HG03520 (cell line): ENCODE results near the gene MEF2C.
"Not testable (repeated sequence)": the region's sequence is repeated elsewhere in the genome, so short reads cannot be mapped to it uniquely, and the experiment has no call there.

ENCODE experiments used
- ATAC-seq: cut with Tn5 transposase; IDR thresholded peaks from one replicate; pipeline ENCODE4 v1.9.1; 2021; ENCODE audit warnings: mild to moderate bottlenecking, moderate library complexity; ENCODE audit not compliant: unreplicated experiment

The MEF2C gene

DNA sequence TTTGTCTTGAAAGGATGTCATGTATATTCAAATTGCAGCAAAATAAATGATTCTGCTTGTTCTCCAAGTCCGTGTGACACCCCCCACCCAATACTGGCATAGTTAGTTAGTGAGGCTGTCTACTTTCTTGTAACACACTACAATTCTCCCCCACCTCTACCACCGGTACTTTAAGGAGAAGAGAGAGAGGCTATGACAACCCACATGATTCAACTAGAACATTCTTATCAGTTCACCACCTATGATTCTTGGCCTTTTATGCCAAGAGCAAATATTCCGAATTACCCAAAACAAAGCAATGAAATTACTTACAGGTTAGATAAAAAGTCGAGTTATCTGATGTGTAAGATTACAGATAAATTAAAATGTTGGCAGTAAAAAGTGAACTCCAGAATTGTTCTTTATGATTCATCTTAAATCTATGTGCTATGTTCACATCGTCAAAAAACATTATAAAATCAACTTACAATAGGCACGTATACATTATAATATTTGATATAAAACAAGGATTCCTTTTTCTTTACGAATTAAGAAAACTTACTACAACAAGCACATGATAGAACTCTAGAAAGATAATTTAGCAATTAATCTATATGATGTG lies 14.4 kb downstream of the MEF2C start:
- ATAC-seq: no peak

DNA sequence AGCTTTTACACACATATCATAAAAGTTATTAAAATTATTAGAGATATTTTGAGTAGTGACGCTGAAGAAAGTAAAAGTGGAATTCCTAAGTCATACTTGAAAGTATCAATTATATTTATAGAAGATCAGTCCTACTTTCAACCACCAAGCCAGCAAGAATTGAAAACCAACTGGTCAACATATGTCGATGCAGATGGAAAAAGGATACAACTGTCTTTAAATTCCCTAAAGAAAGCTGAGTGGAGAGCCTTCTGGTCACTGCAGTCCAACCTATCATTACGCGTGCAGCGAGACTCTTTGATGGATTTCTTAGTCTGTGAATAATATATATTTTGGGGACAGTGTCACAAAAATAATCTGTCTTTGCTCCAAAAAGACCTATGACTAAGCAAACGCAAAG lies 15.3 kb downstream of the MEF2C start:
- ATAC-seq: no peak

DNA sequence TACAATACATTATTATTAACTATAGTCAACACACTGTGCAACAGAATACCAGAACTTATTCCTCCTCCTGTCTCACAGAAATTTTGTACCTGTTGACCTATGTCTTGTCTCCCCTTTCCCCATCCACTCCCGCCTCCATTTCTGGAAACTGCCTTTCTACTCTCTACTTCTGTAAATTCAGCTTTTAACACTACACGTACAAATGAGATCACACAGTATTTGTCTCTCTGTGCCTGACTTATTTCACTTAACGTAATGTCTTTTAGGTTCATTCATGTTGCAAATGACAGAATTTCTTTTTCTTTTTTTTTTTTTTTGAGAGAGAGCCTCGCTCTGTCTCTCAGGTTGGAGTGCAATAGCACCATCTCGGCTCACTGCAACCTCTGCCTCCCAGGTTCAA lies 19.5 kb downstream of the MEF2C start:
- ATAC-seq: no peak

DNA sequence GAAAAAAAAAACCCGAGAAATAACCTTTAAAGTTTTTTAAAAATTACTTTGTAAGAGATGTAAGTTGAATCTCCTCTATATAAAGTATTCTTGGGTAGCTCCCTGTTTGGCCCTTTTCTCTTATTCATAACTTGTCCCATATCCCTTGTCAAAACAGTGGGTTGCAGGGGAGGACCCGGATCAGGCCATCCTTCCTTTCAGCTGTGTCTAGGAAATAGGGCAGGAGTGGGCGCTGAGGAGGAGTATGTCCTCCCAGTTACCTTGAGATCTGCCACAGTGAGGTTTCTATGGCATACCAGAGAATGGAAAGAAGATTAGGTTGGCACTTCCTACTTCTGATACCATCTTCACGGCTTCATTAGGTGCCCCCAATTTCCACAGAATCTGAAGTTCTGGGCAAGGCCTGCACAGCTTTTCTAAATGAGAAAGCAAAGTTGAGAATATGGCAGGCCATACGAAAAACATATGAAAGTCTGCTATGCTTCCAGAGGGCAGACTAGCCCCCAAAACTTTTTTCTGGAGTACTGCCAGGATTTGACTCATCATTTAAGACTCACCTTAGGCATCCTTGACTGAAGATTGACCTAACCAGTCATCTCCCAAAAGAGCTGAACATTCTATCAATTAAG lies 20.3 kb downstream of the MEF2C start:
- ATAC-seq: no peak

DNA sequence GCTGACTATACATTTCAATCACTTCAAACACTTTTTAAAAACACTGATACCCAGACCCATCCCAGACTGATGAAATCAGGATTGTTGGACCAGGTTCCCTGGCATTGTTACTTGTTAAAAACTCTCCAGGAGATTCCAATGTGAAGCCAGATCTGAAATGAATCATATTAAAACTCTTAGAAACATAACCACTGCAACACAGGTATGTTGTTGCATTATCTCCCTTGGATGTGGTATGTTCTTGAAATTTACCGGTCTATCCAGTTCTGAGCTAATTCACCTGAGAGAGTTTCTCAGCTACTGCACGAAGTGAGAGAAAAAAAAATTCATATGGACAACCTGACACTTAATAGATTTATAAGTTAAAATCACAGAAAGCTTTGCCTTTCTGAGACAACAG lies 21.8 kb downstream of the MEF2C start:
- ATAC-seq: no peak

DNA sequence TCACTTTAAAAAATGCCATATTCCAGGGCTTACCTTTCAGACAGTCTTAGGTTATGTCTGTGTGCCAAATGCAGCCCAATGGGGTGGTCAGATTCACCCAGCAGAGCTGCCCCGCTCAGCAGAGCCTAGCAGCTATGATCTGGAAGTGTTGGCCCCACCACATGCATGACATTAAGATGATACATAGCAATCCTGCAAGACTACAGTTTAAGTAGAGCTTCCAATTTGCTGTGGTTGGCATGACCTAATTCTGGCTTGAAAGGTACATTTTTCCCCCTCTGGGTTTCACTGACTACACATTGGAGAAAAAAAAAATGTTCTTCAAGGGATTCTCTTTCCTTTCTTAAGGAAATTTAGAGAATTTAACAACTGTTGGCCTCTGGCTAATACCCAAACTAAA lies 22.5 kb downstream of the MEF2C start:
- no peak for ATAC-seq

DNA sequence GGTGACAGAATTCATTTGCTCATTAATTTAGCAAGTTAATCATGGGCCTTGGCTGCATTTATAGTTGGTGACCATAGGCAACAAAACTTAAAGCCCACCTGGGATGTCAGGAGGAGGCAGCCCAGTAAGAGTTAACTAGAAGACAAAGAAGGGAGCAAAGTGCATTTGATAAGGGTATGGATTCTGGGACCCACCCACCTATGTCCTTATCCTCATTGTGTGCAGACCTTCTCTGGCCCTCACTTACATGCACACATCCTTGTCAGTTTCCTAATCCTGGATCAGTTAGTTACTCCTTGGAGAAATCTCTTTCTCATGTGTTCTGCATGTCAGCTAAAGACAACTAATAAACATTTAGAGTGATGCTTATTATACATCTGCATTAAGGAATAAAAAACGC lies 24.6 kb downstream of the MEF2C start:
- no peak for ATAC-seq

- not testable (repeated sequence) for ATAC-seq
Measured at GRCh38 chr5:88856381-88856780, 26.6 kb downstream of the MEF2C start.

DNA sequence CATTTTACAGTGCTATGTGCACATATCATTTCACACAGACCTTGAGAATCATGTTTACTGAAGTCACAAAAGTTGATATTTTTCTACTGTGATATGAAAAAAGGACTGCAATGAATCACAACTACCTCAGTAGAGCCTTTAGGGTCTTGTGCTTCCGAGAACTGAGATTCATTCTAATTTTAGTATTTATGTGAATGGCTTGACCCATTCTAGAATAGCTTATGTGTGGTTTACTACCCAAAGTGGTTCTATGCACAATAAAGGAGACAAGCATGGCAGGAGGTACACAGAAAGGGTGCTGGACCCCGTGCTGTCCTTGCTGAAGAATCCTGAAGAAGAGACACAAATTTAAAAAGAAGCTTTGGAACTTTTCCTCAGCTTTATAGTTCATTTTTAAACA lies 28.2 kb downstream of the MEF2C start:
- peak; percentile 56 for ATAC-seq

DNA sequence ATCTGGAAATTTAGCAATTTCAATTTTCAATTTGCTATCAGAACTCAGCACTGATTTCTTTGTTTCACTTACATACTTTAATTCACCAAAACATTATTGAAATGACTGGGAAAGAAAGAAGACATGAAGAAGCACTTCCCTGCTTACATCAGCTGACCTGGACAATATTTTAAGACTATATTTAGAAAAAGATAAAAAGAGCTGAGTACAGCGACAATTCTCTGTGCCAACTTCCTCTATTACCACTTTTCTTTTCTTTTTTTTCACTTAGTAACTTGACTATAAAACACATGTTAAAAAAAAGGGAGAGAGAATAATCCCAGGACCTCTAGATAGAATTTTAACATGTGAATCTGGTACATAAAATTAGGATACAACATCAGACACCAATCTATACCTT lies 35.6 kb downstream of the MEF2C start:
- ATAC-seq: no peak

GRCh38 chr5:88846434-88846833 lies 36.5 kb downstream of the MEF2C start:
- no peak for ATAC-seq

DNA sequence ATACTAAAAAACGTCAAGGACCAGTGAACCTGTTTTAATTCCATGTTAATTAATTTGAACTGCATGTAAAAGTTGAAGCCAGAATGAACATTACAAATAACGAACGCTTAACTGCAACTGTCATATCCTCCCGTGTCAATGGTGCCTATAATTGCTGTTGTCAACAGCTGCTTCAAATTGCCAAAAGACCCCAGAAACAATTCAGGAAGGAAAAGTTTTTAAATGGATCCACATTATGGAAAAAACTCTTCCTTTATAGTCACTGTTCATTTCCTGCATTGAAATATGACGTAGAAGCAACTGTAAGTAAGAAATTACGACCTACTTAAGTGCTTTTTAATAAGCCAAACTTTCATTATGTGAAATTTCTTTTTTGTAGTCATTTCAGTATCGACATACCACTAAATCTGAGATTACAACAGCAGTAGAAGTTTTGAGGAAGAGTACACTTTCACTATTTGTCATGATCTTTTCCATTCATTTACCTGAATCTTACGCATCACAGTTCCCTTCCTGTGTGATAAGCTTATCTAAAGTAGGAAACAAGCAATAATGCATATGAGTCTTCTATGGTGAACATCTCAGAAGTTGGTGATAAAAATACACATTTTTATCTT lies 37.8 kb downstream of the MEF2C start:
- ATAC-seq: peak; percentile 79

DNA sequence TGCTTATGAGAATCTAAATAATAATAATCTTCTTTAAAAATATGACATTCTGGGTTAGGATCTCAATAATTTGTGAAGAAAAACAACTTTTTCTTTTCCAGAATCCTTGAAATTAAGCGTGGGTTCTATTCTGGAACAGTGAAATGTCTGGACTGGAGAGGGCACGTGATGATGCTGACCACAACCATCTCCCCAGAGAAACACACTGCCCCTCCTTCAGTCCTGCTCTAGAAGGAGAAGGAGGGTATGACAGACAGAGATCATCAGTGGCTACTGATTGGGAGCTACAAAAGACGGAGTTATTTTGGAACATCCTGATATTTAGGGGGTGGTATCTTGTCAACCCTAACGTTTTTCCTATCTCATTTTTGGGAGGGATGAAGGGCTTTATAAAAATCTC lies 40.2 kb downstream of the MEF2C start:
- no peak for ATAC-seq

- no peak for ATAC-seq
Measured at GRCh38 chr5:88841212-88841611, 41.8 kb downstream of the MEF2C start.

GRCh38 chr5:88840495-88840894 lies 42.5 kb downstream of the MEF2C start:
- ATAC-seq: no peak

DNA sequence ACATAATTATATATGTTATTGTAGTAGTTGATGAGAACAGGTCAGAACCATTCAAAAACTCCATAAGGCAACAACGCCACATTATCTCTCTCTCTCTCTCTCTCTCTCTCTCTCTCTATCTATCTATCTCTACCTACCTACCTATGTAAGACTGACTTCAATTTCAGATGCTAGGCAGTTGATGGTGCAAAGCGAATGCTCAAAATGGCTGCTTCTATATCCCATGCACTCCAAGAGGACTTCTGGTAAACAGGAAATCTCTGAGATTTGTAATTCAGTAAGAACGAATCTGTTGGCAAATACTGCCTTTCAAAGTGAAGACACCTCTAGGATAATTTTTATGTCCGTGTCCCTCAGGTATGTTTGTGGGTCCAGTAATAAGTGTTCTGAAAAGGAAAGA lies 43.7 kb downstream of the MEF2C start:
- no peak for ATAC-seq

GRCh38 chr5:88838500-88838899 lies 44.5 kb downstream of the MEF2C start:
- no peak for ATAC-seq

DNA sequence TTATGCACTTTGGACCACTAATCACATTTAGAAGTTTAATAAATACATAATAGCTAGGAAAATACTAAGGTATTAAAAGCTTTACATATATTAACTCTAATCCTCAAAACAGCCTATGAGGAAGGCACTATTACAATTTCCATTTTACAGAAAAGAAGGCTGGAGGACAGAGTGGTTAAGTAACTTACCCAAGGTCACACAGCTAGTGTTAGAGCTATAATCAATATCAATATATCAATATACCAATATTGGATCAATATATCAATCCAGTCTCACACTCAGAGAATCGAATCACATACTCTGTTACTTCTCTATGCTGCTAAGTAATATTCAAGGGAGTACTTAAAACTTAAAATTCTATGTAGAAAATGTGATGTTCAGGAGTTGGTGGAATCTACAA lies 45.2 kb downstream of the MEF2C start:
- ATAC-seq: no peak

GRCh38 chr5:88837222-88837621 lies 45.8 kb downstream of the MEF2C start:
- no peak for ATAC-seq

DNA sequence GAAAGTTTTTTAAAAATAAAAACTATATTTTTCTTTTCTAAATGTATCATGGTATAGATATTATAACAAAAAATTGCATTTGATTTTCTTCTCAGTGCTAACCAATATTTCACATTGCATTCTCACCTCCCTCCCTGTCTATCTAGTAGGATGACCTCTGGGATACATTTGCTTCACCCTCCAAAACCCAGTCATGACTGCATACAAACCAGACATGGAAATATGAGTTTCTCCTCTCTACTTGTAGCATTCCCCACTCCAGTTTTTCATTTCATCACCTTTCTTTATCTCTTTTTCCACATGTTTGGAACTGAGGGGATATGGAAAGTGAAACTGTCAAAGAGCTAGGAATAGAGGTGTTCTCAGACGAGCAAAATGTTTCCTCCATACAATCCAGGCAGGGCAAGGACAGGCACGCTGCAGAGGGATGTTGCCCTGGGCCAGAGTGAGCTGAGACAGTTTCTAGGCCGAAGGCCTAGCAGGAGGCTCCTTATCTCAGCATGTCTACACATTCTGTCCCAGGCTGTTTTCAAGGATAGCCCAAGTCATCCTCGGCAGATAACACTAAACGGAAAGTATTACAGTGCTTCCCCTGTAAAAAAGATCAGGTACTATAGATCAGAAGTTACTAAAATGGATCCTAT lies 46.7 kb downstream of the MEF2C start:
- no peak for ATAC-seq

GRCh38 chr5:88834499-88834898 lies 48.5 kb downstream of the MEF2C start:
- ATAC-seq: no peak

DNA sequence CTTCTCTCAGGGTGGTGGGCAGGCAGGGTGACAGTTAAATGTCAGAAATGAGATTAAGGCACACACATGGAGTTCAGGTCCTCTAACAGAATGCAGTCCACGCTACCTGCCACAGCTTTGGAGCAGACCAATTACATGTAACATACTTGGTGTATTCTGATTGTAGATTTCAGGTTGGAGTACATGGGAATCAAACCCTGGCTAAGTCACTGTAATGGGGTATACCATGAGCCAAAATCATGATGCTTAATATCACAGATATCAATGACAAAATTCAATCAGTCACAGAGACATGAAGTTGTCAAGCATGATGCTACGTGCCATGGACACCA lies 48.9 kb downstream of the MEF2C start:
- no peak for ATAC-seq
